Breast epithelium (tissue), 3 donors: ENCODE measurements around the gene VGLL4.

Source experiments
- POLR2AphosphoS5 ChIP-seq, 3 donors: sonication (generic); formaldehyde crosslinking; IDR thresholded peaks; one replicate each; pipeline ENCODE4 v1.6.1; 2017; ENCODE audit warnings: antibody characterized with exemption in 3 of 3
- TF ChIP-seq, protein P1 (sequence below), 3 donors: fragments of 450-650 bp; IDR thresholded peaks; one replicate each; pipeline ENCODE4 v1.5.1; 2016 to 2017; ENCODE audit warnings: antibody characterized with exemption in 3 of 3, mild to moderate bottlenecking in 3 of 3, moderate library complexity in 3 of 3

DNA sequence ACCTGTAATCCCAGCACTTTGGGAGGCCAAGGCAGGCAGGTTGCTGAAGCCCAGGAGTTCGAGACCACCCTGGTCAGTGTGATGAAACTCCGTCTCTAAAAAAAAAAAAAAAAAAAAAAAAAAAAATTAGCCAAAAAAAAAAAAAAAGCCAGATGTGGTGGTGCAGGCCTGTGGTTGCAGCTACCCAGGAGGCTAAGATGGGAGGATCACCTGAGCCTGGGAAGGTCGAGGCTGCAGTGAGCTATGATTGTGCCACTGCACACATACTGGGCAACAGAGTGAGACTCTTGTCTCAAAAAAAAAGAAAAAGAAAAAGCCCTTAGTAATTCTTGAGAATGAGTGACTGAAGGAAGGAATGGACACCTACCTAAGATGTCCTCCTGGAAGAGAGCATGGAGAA lies 105.1 kb downstream of the VGLL4 start:
- TF ChIP-seq, protein P1, sequence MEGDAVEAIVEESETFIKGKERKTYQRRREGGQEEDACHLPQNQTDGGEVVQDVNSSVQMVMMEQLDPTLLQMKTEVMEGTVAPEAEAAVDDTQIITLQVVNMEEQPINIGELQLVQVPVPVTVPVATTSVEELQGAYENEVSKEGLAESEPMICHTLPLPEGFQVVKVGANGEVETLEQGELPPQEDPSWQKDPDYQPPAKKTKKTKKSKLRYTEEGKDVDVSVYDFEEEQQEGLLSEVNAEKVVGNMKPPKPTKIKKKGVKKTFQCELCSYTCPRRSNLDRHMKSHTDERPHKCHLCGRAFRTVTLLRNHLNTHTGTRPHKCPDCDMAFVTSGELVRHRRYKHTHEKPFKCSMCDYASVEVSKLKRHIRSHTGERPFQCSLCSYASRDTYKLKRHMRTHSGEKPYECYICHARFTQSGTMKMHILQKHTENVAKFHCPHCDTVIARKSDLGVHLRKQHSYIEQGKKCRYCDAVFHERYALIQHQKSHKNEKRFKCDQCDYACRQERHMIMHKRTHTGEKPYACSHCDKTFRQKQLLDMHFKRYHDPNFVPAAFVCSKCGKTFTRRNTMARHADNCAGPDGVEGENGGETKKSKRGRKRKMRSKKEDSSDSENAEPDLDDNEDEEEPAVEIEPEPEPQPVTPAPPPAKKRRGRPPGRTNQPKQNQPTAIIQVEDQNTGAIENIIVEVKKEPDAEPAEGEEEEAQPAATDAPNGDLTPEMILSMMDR (IDR thresholded peaks at IDR 0.05), result no peak
- TF ChIP-seq POLR2AphosphoS5 (IDR thresholded peaks at IDR 0.05), result no peak
